ENCODE data around the gene FCF1. TPM values are rescaled to one million over a fixed set of nuclear protein-coding genes. Genes with fewer than 3 reads are reported as not detected.

Gene FCF1
- total and polyA plus RNA-seq, 2 experiments from 2014 or later: 12.3 to 43.6 TPM

GRCh38 chr14:74682169-74682952 lies 30.6 kb upstream of the FCF1 start:
- Histone ChIP-seq H2AFZ (no peak overlapping the region), H3K4me2 (no peak overlapping the region), H3K27ac (no peak overlapping the region), H3K27me3 (no peaks in the 10 kb centered on the region), H3K79me2 (no peaks in the 10 kb centered on the region), H3K9me3 (ENCODE audit: low read depth) (no peaks in the 10 kb centered on the region), H3K9me2 (replicated peaks; ENCODE audit: insufficient read depth) (no peaks in the 10 kb centered on the region), H3K4me3 (no peak overlapping the region), H3K4me1 (ENCODE audit: insufficient read depth) (peaks cover 7% of the 10 kb centered on the region), H4K20me1 (ENCODE audit: insufficient read depth, poor library complexity, severe bottlenecking) (no peaks in the 10 kb centered on the region), H3K36me3 (replicated peaks; ENCODE audit: insufficient read depth, low read depth) (no peaks in the 10 kb centered on the region)
- TF ChIP-seq EZH2 (IDR thresholded peaks at IDR 0.05; ENCODE audit: borderline replicate concordance): no peak
- TF ChIP-seq CTCF (IDR thresholded peaks at IDR 0.05; ENCODE audit: poor library complexity): no peak
- TF ChIP-seq EZH2phosphoT487 (IDR thresholded peaks at IDR 0.05; ENCODE audit: low read depth, severe bottlenecking, unreplicated experiment): no peak
- DNase-seq (ENCODE audit: low spot score): no peak
- 95% methylated on average over 10 of the region's 10 CpGs for WGBS (ENCODE audit: low lambda C conversion rate, missing lambda C conversion rate)

GRCh38 chr14:74683406-74683805 lies 29.5 kb upstream of the FCF1 start:
- Histone ChIP-seq H2AFZ (no peak overlapping the region), H3K36me3 (replicated peaks; ENCODE audit: insufficient read depth, low read depth) (no peaks in the 10 kb centered on the region), H3K9me3 (ENCODE audit: low read depth) (no peaks in the 10 kb centered on the region), H3K4me2 (no peak overlapping the region), H3K79me2 (no peaks in the 10 kb centered on the region), H4K20me1 (ENCODE audit: insufficient read depth, poor library complexity, severe bottlenecking) (no peaks in the 10 kb centered on the region), H3K27ac (no peak overlapping the region), H3K9me2 (replicated peaks; ENCODE audit: insufficient read depth) (no peaks in the 10 kb centered on the region), H3K4me1 (ENCODE audit: insufficient read depth) (peaks cover 7% of the 10 kb centered on the region), H3K27me3 (no peaks in the 10 kb centered on the region), H3K4me3 (no peak overlapping the region)
- DNase-seq (ENCODE audit: low spot score): no peak
- 90% methylated on average over 3 of the region's 3 CpGs for WGBS (ENCODE audit: low lambda C conversion rate, missing lambda C conversion rate)
- TF ChIP-seq CTCF (IDR thresholded peaks at IDR 0.05; ENCODE audit: poor library complexity): no peak
- no peak for TF ChIP-seq EZH2 (IDR thresholded peaks at IDR 0.05; ENCODE audit: borderline replicate concordance)
- no peak for TF ChIP-seq EZH2phosphoT487 (IDR thresholded peaks at IDR 0.05; ENCODE audit: low read depth, severe bottlenecking, unreplicated experiment)

GRCh38 chr14:74684434-74684833 lies 28.5 kb upstream of the FCF1 start:
- TF ChIP-seq EZH2phosphoT487 (IDR thresholded peaks at IDR 0.05; ENCODE audit: low read depth, severe bottlenecking, unreplicated experiment) (no peak), CTCF (IDR thresholded peaks at IDR 0.05; ENCODE audit: poor library complexity) (no peak), EZH2 (IDR thresholded peaks at IDR 0.05; ENCODE audit: borderline replicate concordance) (no peak)
- Histone ChIP-seq H3K27ac (no peak overlapping the region), H3K4me3 (no peak overlapping the region), H4K20me1 (ENCODE audit: insufficient read depth, poor library complexity, severe bottlenecking) (no peaks in the 10 kb centered on the region), H3K27me3 (no peaks in the 10 kb centered on the region), H3K36me3 (replicated peaks; ENCODE audit: insufficient read depth, low read depth) (no peaks in the 10 kb centered on the region), H3K4me2 (no peak overlapping the region), H3K4me1 (ENCODE audit: insufficient read depth) (peaks cover 7% of the 10 kb centered on the region), H3K79me2 (no peaks in the 10 kb centered on the region), H2AFZ (no peak overlapping the region), H3K9me3 (ENCODE audit: low read depth) (no peaks in the 10 kb centered on the region), H3K9me2 (replicated peaks; ENCODE audit: insufficient read depth) (no peaks in the 10 kb centered on the region)
- DNase-seq (ENCODE audit: low spot score): no peak
- WGBS (ENCODE audit: low lambda C conversion rate, missing lambda C conversion rate): 97% methylated on average over 12 of the region's 12 CpGs
